HEK293 (cell line): Measurements from ENCODE around the gene TSTD2.
A peak's percentile ranks its signal among the peaks of the same experiment; 100 is the strongest.

ENCODE experiments used
- IKZF3 ChIP-seq: fragments of 450-650 bp; IDR thresholded peaks from 2 replicates; pipeline ENCODE4 v1.5.0; 2018; ENCODE audit warnings: missing biosample characterization, mild to moderate bottlenecking, missing genetic modification characterization, moderate library complexity
- KLF16 ChIP-seq: fragments of 450-650 bp; formaldehyde crosslinking; IDR thresholded peaks from 2 replicates; pipeline ENCODE4 v1.5.1; 2017; ENCODE audit warnings: missing biosample characterization, missing genetic modification characterization
- MZF1 ChIP-seq: fragments of 450-650 bp; formaldehyde crosslinking; IDR thresholded peaks from 2 replicates; pipeline ENCODE4 v1.5.1; 2017; ENCODE audit warnings: missing biosample characterization, missing genetic modification characterization, borderline replicate concordance
- PRDM6 ChIP-seq: fragments of 450-650 bp; formaldehyde crosslinking; IDR thresholded peaks from 2 replicates; pipeline ENCODE4 v1.5.1; 2017; ENCODE audit warnings: missing biosample characterization, missing genetic modification characterization
- SCRT2 ChIP-seq: fragments of 450-650 bp; formaldehyde crosslinking; IDR thresholded peaks from 2 replicates; pipeline ENCODE4 v1.5.1; 2016; ENCODE audit warnings: missing biosample characterization, missing genetic modification characterization
- ZBTB8A ChIP-seq: fragments of 450-650 bp; formaldehyde crosslinking; IDR thresholded peaks from 2 replicates; pipeline ENCODE4 v1.5.1; 2016; ENCODE audit warnings: missing biosample characterization, missing genetic modification characterization
- ZFHX2 ChIP-seq: fragments of 450-650 bp; formaldehyde crosslinking; conservative IDR thresholded peaks from 2 replicates; pipeline ENCODE4 v1.5.1; 2016; ENCODE audit warnings: missing biosample characterization, missing genetic modification characterization
- ZNF10 ChIP-seq: fragments of 450-650 bp; formaldehyde crosslinking; IDR thresholded peaks from 2 replicates; pipeline ENCODE4 v1.5.1; 2017; ENCODE audit warnings: missing biosample characterization, missing genetic modification characterization
- ZNF114 ChIP-seq: fragments of 450-650 bp; formaldehyde crosslinking; IDR thresholded peaks from 2 replicates; pipeline ENCODE4 v1.5.0; 2017; ENCODE audit warnings: missing biosample characterization, missing genetic modification characterization
- ZNF146 ChIP-seq: fragments of 450-650 bp; formaldehyde crosslinking; IDR thresholded peaks from 2 replicates; pipeline ENCODE4 v1.5.1; 2016; ENCODE audit warnings: missing biosample characterization, missing genetic modification characterization
- ZNF202 ChIP-seq: fragments of 450-650 bp; formaldehyde crosslinking; IDR thresholded peaks from 2 replicates; pipeline ENCODE4 v1.5.1; 2016; ENCODE audit warnings: missing biosample characterization, missing genetic modification characterization, borderline replicate concordance
- ZNF292 ChIP-seq: fragments of 450-650 bp; formaldehyde crosslinking; IDR thresholded peaks from 2 replicates; pipeline ENCODE4 v1.5.1; 2016; ENCODE audit warnings: low read depth, missing biosample characterization, missing genetic modification characterization, borderline replicate concordance
- ZNF391 ChIP-seq: fragments of 450-650 bp; formaldehyde crosslinking; IDR thresholded peaks from 2 replicates; pipeline ENCODE4 v1.5.1; 2016; ENCODE audit warnings: low read depth, missing biosample characterization, missing genetic modification characterization, borderline replicate concordance
- ZNF394 ChIP-seq: fragments of 450-650 bp; formaldehyde crosslinking; IDR thresholded peaks from 2 replicates; pipeline ENCODE4 v1.5.1; 2016; ENCODE audit warnings: missing biosample characterization, missing genetic modification characterization, mild to moderate bottlenecking, moderate library complexity, borderline replicate concordance
- ZNF404 ChIP-seq: fragments of 450-650 bp; formaldehyde crosslinking; IDR thresholded peaks from 2 replicates; pipeline ENCODE4 v1.5.1; 2017; ENCODE audit warnings: missing biosample characterization, missing genetic modification characterization
- ZNF423 ChIP-seq: fragments of 450-650 bp; formaldehyde crosslinking; IDR thresholded peaks from 2 replicates; pipeline ENCODE4 v1.5.1; 2016; ENCODE audit warnings: missing biosample characterization, missing genetic modification characterization
- ZNF473 ChIP-seq: fragments of 450-650 bp; formaldehyde crosslinking; IDR thresholded peaks from 2 replicates; pipeline ENCODE4 v1.5.1; 2017; ENCODE audit warnings: missing biosample characterization, missing genetic modification characterization
- ZNF548 ChIP-seq: fragments of 450-650 bp; formaldehyde crosslinking; IDR thresholded peaks from 2 replicates; pipeline ENCODE4 v1.5.1; 2016; ENCODE audit warnings: missing biosample characterization, missing genetic modification characterization
- ZNF585B ChIP-seq: fragments of 450-650 bp; formaldehyde crosslinking; IDR thresholded peaks from 2 replicates; pipeline ENCODE4 v1.5.1; 2016; ENCODE audit warnings: missing biosample characterization, missing genetic modification characterization
- ZNF629 ChIP-seq: fragments of 450-650 bp; formaldehyde crosslinking; IDR thresholded peaks from 2 replicates; pipeline ENCODE4 v1.5.1; 2017; ENCODE audit warnings: missing biosample characterization, missing genetic modification characterization
- ZNF677 ChIP-seq: fragments of 450-650 bp; IDR thresholded peaks from 2 replicates; pipeline ENCODE4 v1.5.0; 2018; ENCODE audit warnings: missing biosample characterization, mild to moderate bottlenecking, missing genetic modification characterization, moderate library complexity
- ZNF843 ChIP-seq: fragments of 450-650 bp; formaldehyde crosslinking; IDR thresholded peaks from 2 replicates; pipeline ENCODE4 v1.5.1; 2016; ENCODE audit warnings: missing biosample characterization, missing genetic modification characterization
- ZXDB ChIP-seq: fragments of 450-650 bp; formaldehyde crosslinking; IDR thresholded peaks from 2 replicates; pipeline ENCODE4 v1.5.1; 2016; ENCODE audit warnings: missing biosample characterization, missing genetic modification characterization
- TF ChIP-seq, protein P1 (sequence below): fragments of 450-650 bp; formaldehyde crosslinking; IDR thresholded peaks from 2 replicates; pipeline ENCODE4 v1.5.1; 2016; ENCODE audit warnings: missing biosample characterization, missing genetic modification characterization, borderline replicate concordance
- TF ChIP-seq, protein P2 (sequence below): fragments of 450-650 bp; IDR thresholded peaks from 2 replicates; pipeline ENCODE4 v1.5.1; 2018; ENCODE audit warnings: missing biosample characterization, missing genetic modification characterization
- TF ChIP-seq, protein P3 (sequence below): fragments of 450-650 bp; formaldehyde crosslinking; IDR thresholded peaks from 2 replicates; pipeline ENCODE4 v1.5.1; 2017; ENCODE audit warnings: missing biosample characterization, mild to moderate bottlenecking, missing genetic modification characterization, moderate library complexity
- TF ChIP-seq, protein P4 (sequence below): fragments of 450-650 bp; formaldehyde crosslinking; IDR thresholded peaks from 2 replicates; pipeline ENCODE4 v1.5.1; 2016; ENCODE audit warnings: missing biosample characterization, missing genetic modification characterization, borderline replicate concordance

The TSTD2 gene

DNA sequence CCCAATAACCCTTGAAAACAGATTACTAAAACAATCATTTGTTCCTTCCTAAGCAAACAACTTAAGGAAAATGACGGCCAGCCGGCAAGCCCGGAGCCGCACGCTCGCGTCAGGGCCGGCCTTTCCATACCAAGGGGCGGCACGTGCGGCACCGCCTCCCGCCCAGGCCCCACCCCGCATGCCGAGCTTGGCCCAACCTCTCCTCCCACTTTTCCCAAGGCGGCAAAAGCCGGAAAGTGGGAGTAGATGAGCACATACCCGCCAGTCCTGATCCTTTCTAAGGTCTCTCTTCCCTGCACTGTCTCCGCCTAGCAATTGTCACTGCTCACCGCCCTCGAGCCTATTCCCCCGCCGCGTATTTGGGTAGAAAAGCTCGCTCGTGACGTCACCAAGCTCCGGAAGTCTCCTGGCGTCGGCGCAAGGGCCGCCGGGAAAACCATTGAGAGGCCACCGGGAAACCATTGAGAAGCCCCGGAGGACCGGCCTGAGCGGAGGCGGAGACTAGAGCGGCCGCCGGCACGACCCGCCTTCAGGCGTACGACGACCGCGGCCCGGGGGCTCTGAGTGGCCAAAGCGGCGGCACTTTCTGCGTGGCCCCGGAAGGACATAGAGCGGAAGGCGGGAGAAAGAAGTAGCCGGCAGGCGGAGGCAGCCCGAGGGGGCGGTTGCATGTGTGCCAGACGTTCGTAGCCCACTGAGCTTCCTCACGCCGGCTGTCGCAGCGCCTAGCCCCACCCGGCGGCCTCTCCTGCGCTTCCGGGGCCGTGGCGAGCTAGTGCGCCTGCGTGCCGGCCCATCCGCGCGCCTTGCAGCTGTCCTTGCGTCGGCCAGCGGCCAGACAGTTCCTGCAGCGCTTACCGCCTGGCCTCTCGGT, at the start of gene TSTD2, which contains the start of gene NCBP1 (continued):
- TF ChIP-seq, protein P1, sequence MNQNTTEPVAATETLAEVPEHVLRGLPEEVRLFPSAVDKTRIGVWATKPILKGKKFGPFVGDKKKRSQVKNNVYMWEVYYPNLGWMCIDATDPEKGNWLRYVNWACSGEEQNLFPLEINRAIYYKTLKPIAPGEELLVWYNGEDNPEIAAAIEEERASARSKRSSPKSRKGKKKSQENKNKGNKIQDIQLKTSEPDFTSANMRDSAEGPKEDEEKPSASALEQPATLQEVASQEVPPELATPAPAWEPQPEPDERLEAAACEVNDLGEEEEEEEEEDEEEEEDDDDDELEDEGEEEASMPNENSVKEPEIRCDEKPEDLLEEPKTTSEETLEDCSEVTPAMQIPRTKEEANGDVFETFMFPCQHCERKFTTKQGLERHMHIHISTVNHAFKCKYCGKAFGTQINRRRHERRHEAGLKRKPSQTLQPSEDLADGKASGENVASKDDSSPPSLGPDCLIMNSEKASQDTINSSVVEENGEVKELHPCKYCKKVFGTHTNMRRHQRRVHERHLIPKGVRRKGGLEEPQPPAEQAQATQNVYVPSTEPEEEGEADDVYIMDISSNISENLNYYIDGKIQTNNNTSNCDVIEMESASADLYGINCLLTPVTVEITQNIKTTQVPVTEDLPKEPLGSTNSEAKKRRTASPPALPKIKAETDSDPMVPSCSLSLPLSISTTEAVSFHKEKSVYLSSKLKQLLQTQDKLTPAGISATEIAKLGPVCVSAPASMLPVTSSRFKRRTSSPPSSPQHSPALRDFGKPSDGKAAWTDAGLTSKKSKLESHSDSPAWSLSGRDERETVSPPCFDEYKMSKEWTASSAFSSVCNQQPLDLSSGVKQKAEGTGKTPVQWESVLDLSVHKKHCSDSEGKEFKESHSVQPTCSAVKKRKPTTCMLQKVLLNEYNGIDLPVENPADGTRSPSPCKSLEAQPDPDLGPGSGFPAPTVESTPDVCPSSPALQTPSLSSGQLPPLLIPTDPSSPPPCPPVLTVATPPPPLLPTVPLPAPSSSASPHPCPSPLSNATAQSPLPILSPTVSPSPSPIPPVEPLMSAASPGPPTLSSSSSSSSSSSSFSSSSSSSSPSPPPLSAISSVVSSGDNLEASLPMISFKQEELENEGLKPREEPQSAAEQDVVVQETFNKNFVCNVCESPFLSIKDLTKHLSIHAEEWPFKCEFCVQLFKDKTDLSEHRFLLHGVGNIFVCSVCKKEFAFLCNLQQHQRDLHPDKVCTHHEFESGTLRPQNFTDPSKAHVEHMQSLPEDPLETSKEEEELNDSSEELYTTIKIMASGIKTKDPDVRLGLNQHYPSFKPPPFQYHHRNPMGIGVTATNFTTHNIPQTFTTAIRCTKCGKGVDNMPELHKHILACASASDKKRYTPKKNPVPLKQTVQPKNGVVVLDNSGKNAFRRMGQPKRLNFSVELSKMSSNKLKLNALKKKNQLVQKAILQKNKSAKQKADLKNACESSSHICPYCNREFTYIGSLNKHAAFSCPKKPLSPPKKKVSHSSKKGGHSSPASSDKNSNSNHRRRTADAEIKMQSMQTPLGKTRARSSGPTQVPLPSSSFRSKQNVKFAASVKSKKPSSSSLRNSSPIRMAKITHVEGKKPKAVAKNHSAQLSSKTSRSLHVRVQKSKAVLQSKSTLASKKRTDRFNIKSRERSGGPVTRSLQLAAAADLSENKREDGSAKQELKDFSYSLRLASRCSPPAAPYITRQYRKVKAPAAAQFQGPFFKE (tag by site-specific recombination), result no peak
- peak; percentile 86 for TF ChIP-seq ZBTB8A (tag by site-specific recombination)
- TF ChIP-seq SCRT2 (tag by site-specific recombination), result no peak
- TF ChIP-seq, protein P2, sequence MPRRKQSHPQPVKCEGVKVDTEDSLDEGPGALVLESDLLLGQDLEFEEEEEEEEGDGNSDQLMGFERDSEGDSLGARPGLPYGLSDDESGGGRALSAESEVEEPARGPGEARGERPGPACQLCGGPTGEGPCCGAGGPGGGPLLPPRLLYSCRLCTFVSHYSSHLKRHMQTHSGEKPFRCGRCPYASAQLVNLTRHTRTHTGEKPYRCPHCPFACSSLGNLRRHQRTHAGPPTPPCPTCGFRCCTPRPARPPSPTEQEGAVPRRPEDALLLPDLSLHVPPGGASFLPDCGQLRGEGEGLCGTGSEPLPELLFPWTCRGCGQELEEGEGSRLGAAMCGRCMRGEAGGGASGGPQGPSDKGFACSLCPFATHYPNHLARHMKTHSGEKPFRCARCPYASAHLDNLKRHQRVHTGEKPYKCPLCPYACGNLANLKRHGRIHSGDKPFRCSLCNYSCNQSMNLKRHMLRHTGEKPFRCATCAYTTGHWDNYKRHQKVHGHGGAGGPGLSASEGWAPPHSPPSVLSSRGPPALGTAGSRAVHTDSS (tag by site-specific recombination), result no peak
- peak; percentile 21; the same call in 1 of the 2 replicates for TF ChIP-seq PRDM6
- TF ChIP-seq, protein P3, sequence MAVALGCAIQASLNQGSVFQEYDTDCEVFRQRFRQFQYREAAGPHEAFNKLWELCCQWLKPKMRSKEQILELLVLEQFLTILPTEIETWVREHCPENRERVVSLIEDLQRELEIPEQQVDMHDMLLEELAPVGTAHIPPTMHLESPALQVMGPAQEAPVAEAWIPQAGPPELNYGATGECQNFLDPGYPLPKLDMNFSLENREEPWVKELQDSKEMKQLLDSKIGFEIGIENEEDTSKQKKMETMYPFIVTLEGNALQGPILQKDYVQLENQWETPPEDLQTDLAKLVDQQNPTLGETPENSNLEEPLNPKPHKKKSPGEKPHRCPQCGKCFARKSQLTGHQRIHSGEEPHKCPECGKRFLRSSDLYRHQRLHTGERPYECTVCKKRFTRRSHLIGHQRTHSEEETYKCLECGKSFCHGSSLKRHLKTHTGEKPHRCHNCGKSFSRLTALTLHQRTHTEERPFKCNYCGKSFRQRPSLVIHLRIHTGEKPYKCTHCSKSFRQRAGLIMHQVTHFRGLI (tag by site-specific recombination), result 0 out of 2 replicates have a peak, but pooled peaks have one; percentile 11
- no peak for TF ChIP-seq KLF16 (tag by site-specific recombination)
- TF ChIP-seq ZNF391 (tag by site-specific recombination), result no peak
- no peak for TF ChIP-seq ZNF292
- TF ChIP-seq ZNF146, result no peak
- TF ChIP-seq ZNF843 (tag by site-specific recombination), result no peak; the same call in 1 of the 2 replicates
- no peak for TF ChIP-seq ZNF473
- TF ChIP-seq MZF1, result no peak
- peak; percentile 99 for TF ChIP-seq ZNF629 (tag by site-specific recombination)
- no peak for TF ChIP-seq ZNF114
- TF ChIP-seq ZNF394 (tag by site-specific recombination), result peak; percentile 83
- peak; percentile 97 for TF ChIP-seq IKZF3
- peak; percentile 59 for TF ChIP-seq ZXDB (tag by site-specific recombination)
- no peak for TF ChIP-seq ZNF10 (tag by site-specific recombination)
- no peak for TF ChIP-seq ZNF404
- no peak for TF ChIP-seq ZNF585B (tag by site-specific recombination)
- no peak for TF ChIP-seq ZNF548 (tag by site-specific recombination)
- TF ChIP-seq ZNF423 (tag by site-specific recombination), result no peak
- peak; percentile 73 for TF ChIP-seq ZFHX2 (tag by site-specific recombination)
- TF ChIP-seq ZNF677 (tag by site-specific recombination), result no peak
- TF ChIP-seq ZNF202 (tag by site-specific recombination), result no peak
- TF ChIP-seq, protein P4, sequence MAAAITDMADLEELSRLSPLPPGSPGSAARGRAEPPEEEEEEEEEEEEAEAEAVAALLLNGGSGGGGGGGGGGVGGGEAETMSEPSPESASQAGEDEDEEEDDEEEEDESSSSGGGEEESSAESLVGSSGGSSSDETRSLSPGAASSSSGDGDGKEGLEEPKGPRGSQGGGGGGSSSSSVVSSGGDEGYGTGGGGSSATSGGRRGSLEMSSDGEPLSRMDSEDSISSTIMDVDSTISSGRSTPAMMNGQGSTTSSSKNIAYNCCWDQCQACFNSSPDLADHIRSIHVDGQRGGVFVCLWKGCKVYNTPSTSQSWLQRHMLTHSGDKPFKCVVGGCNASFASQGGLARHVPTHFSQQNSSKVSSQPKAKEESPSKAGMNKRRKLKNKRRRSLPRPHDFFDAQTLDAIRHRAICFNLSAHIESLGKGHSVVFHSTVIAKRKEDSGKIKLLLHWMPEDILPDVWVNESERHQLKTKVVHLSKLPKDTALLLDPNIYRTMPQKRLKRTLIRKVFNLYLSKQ (tag by site-specific recombination), result no peak
